ENCODE data around the gene GPR37L1.

GPR37L1 gene

DNA sequence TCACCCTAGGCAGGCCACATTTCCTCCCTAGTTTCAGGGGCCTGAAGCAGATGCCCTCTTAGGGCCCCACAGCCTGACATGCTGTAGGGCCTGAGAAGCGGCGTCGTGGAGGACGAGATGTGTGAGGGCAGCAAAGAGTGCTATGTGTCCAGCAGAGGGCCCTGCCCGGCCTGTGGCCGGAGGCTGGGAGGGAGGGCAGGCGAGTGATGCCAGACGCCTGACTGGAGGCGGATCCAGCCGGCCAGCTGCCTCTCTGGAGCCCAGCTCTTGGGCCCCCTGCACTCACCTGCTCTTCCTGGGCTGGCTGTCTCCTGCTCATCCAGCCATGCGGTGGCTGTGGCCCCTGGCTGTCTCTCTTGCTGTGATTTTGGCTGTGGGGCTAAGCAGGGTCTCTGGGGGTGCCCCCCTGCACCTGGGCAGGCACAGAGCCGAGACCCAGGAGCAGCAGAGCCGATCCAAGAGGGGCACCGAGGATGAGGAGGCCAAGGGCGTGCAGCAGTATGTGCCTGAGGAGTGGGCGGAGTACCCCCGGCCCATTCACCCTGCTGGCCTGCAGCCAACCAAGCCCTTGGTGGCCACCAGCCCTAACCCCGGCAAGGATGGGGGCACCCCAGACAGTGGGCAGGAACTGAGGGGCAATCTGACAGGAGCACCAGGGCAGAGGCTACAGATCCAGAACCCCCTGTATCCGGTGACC lies at the start of gene GPR37L1:
Gene GPR37L1 (plus strand): TSS at position 279 of the 697 bp plus-strand sequence. CDS start 47 bp downstream, at position 326.
- no peak for DNase-seq

GRCh38 chr1:202073206-202073605 lies 49.5 kb upstream of the GPR37L1 start:
- no peak for DNase-seq

- no peak for DNase-seq
Observed at GRCh38 chr1:202074985-202075384, 47.7 kb upstream of the GPR37L1 start.

DNA sequence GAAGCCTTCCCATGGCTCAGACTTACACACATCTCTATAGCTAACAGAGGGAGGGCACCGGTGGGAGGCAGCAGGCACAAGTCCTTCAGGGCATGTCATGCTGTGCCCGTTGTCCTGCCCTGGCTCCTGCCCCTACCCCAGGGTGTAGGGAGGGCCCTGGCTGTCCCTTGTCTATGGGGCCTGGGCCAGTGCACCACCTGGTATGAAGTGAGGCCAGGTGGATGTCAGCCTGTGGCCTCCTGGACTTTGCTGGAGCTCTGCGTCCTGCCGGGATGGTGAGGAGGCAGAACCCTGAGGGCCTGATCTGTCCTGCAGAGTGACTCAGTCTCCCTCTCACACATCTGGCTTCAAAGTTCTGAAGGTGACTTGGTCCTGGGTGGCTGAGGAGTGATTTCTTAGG lies 47.3 kb upstream of the GPR37L1 start:
- no peak for DNase-seq

- DNase-seq, result no peak
Observed at GRCh38 chr1:202076050-202076511, 46.6 kb upstream of the GPR37L1 start.

DNA sequence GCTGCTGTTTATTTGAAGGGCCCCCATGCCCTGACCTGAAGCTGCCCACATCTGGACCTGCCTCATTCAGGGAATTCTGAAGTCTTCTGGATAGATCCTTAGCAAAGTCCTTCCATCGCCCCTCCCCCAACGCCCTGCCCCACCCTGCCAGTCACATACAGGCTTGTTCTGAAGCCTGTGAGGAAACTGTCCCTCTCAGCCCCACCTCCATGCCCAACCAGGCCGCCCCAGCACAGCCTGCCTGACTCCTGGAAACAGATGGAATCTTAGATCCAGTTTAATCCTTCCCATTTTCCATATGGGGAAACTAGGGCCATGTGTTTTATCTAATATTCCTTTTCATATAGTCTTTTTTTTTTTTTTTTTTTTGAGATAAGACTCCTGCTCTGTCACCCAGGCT lies 44.5 kb upstream of the GPR37L1 start:
- DNase-seq, result no peak

GRCh38 chr1:202081992-202082391 lies 40.7 kb upstream of the GPR37L1 start:
- no peak for DNase-seq

GRCh38 chr1:202084791-202085681 lies 37.7 kb upstream of the GPR37L1 start:
- DNase-seq, result no peak

- DNase-seq, result no peak
Observed at GRCh38 chr1:202085682-202086373, 36.9 kb upstream of the GPR37L1 start.

DNA sequence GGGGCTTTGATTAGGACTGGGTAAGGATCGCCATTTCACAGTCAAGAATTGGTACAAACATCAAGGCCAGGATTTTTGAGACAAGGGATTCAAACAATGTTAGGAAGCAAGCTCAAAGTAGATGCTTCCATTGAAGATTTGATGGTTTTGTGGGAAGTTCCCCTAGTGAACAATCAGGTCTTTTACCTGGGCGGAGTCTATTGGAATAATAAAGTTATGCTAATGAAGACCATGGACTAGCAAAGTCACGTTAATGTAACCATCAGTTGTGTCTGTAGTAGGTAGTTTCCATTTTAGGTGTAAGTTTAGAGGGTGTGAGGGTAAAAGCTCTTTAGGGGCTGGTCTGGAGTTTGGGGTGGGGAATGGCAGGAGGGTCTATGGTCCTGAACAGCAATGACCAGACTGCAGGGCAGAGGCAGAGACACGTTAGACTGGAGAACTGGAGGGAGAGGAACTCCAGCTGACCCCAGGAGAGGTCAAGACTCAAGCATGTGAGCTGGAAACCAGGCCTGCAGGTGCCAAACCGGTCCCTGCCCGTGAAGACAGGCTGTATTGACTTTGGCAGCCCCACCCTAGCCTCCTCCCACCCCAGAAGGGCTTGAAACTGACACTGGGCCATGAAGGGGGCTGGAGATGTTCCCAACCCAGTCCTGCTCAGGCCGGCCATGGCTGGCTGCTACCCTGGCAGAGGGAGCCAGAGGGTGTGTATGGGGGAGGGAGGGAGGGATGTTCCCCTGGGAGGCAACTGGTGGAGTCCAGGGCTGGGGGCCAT lies 36.0 kb upstream of the GPR37L1 start:
- no peak for DNase-seq

GRCh38 chr1:202088206-202088605 lies 34.5 kb upstream of the GPR37L1 start:
- no peak for DNase-seq

GRCh38 chr1:202090994-202091393 lies 31.7 kb upstream of the GPR37L1 start:
- no peak for DNase-seq

DNA sequence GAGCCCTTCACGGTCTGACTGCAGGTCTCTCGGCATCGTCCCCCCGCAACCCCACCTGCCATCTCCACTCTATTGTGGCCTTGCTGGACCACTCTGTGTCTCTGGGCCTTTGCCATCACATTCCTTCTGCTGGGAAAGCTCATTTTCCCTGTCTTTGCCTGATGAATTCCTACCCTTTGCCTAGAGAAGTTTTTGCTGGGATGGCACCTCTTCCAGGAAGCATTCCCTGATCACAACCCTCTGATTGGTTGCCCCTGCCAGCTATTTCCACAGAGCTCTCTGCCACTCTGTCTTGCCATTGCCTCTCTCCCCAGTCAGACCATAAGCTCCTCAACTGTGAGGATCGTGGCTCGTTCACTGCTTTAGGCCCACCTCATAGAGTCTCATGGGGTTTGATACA lies 28.9 kb upstream of the GPR37L1 start:
- DNase-seq, result no peak

- no peak for DNase-seq
Observed at GRCh38 chr1:202101184-202101583, 21.5 kb upstream of the GPR37L1 start.

- DNase-seq, result no peak
Observed at GRCh38 chr1:202104073-202104472, 18.6 kb upstream of the GPR37L1 start.

GRCh38 chr1:202105571-202106339 lies 17.0 kb upstream of the GPR37L1 start:
- no peak for DNase-seq

GRCh38 chr1:202106340-202107254 lies 16.1 kb upstream of the GPR37L1 start:
- DNase-seq, result no peak

DNA sequence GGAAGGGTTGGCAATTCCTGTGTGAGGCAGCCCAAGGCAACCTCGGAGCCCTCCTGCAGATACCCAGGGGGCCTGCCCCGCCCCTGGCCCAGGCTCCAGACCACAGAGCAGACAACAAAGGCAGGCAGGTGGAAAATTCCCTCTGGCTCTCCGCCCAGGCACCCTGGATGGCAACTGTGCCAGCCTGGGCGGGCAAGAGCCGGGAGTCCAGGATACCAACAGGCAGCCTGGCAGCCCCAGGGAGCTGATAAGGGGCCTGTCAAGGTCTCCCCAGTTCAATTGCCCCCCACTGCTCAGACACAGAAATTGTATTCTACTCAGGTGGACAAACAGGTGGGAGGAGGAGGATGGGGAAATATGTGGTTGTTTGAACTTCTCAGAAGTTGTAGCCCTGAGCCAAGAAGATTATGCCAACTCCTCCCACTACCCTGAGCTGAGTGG lies 15.4 kb upstream of the GPR37L1 start:
- no peak for DNase-seq

- no peak for DNase-seq
Observed at GRCh38 chr1:202107801-202108731, 14.7 kb upstream of the GPR37L1 start.

Data from SW 1271 (cell line).